GM19372 (cell line): ENCODE data around the gene SCN4A.
"Not testable (repeated sequence)": the region's sequence is repeated elsewhere in the genome, so short reads cannot be mapped to it uniquely, and the experiment has no call there.

ENCODE experiments used
- ATAC-seq: cut with Tn5 transposase; IDR thresholded peaks from one replicate; pipeline ENCODE4 v1.9.1; 2021; ENCODE audit warnings: mild to moderate bottlenecking, low read depth, moderate library complexity; ENCODE audit not compliant: unreplicated experiment

The SCN4A gene

DNA sequence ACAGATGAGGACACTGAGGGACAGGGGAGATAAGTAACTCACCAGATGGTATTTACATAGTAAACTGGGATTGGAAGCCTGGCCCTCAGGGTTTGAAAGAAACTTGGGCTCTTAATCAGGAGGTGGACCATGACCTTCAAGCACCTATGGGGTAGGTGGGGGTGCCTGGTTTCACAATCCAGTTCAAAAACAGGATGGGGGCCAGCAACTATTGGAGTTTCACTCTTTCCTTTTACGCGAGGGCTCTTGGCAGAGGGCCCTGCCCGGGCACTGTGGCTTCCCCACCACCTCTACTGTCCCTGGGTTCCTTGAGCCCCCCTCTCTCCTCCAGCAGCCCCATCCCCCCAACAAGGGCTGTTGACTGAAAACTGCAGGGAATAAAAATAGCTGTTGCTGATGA, 14.1 kb upstream of the SCN4A start:
- no peak for ATAC-seq

- ATAC-seq = no peak
These were observed 12.8 kb upstream of the SCN4A start for GRCh38 chr17:63985387-63986140.

DNA sequence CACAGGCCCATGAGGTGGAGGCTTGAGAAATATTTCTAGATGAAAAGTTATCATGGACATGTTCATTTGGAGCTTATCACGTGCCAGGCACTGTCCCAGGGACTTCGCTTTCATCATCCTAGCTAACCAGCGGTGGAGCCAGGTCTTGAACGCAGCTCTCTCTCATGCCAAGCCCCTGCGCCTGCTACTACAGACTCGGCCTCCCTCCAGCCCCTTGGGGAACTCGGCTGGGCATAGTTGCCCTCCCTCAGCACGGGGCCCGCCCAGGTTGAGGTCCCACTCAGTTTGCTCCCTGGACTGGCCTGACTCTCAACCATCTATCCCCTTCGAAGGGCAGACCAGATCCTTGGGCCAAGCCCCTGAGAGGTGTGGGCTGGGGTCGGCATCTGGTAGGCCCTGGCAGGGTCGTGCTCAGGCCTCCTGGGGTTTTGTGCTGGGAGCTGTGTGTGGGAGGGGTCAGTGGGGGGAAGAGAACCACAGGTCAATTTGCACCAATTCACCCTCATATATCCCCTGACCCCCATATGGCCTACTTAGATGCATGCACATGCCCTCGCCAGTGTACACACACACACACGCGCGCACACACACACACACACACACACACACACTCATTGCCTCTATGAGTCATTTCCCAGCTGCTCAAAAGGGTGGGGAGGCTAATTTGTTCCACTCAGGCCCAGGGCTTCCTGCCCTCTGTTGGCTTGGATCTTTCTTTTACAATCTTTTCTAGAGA, 12.1 kb upstream of the SCN4A start:
- ATAC-seq = no peak

DNA sequence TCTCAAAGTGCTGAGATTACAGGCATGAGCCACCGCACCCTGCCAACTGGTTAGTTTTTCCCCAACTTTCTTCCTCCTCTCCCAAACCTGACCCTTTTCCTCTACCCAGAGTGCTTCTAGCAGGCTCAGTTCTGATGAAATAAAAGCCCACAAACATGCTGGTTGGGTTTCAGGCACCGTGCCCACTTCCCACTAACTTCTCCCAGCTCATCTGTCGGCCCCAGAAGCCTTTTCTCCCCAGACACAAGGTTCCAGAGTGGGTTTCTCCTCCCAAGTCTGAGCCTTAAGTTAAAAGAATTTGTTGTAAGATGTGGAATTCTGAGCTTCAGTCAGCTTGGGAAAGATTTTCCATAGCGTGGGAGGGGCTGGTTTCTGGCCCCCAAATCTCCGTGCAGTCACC, 11.5 kb upstream of the SCN4A start:
- no peak for ATAC-seq

DNA sequence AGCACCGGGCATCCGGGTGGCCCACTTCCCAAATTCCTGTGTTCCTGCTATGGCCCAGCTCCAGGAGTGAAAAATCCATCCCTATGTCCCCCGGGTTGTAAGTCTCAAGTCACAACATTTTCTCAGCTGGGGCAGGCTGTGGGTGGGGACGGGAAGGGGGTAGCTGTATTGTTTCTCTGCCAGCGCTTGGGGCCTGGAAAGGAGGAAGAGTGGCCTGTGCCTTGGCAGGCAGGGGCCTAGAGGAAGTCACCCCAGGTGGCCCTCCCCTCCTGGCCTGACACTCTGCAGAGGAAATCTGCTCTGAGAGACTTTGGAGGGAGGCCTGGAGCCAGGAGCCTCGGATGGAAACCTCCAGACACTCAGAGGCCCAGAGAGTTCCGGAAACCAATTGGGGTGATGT, 10.6 kb upstream of the SCN4A start:
- ATAC-seq = no peak

- ATAC-seq = not testable (repeated sequence)
These were observed 9.9 kb upstream of the SCN4A start for GRCh38 chr17:63982641-63983040.

DNA sequence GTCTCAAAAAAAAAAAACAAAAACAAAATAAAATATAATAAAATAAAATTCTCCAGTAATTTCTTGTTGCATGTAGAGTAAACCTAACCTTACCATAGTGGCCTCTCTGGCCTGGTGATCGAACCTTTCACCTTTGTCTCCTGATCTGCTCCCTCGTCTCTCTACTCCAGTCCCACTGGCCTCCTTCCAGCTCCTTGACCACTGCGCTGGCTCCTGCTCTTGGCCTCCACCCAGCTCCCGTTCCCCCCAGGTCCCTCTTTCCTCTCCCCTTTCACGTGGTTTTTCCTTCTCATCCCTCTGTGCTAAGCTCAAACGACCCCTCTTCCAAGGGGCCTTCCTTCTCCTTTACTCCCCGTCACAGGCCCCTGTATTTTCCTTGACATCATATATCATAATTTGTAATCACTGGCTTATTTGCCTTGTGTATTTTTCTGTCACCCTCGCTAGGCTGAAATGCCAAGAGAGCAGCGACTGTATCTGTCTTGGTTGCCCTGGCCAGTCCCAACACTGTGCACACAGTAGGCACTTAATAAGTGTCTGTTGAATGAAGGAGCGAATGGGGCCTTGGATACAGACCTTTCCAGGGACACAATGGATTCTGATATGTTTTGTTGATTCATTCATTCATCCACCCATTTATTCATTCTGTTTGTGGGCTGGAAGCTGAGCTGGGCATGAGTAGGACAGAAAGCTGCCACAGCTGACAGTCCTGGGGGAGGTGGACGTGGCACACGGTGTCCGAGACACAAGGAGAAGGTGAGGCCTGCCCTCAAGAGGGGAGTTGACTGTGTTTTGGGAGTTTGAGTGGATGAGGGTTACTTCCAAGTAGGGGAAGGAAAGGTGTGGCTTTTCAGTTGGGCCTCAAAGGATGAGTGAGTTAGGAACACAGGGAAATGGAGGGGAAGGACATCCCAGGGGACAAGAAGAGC, 5.8 kb upstream of the SCN4A start:
- ATAC-seq = no peak

GRCh38 chr17:63976702-63977101, 4.0 kb upstream of the SCN4A start:
- no peak for ATAC-seq

GRCh38 chr17:63975541-63976092, 2.9 kb upstream of the SCN4A start:
- ATAC-seq = no peak

DNA sequence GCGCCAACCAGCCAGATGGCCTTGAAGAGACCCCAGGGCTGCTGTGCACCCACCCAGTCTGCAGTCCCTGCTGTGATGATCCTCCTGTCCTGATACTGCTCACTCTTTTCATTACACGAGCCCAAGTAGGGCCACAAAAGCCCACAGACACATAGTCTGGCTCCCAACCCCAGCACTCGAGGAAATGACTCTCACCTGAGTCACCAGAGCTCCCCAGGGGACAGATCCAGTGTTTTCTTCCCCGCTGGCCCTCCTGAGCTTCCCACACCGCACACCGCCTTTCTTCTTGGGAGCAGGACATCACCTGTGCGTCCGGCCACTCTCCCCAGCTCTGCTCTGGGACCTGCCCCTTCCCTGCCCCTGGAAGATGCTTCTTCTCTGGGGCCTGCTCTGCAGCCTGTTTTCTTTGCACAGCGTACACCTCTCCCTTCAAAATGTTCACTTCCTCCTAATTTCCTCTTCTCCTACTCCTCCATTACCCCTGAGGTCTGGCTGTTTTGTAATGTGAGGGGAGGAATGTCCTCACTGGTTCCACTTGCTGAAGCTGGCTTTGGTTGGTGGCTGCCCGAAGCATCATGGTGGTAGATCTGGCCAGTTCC, 2.0 kb upstream of the SCN4A start:
- no peak for ATAC-seq

DNA sequence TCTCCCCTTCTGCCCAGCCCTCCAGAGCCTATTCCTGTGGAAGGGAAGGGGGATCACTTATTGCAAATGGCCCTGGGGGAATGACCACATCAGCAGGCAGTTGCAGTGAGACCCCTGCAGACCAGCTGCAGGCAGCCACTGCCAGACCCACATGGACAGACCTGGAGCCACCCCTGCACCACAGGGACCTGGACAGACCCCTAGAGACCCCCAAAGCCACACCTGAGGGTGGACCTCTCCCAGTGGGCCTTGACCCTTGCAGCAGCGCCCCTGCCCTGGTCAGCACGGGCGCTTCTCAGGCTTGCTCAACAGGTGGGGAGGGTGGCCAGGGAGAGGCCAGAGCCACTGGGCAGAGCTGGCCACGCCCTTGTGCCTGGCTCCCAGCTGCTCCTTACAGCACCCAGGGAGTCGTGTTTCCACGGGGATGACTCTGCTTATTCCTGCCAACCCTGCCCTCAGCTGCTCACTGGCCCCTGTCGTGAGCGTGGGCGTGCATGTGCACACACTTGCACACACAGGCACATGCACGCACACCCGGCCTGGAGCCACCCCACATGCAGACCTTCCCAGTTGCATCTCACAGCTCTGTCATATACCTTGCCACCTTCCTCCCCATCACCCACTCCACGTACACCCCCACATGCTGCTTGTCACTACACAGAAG, 1.3 kb upstream of the SCN4A start:
- no peak for ATAC-seq

- no peak for ATAC-seq
These were observed 529 bp upstream of the SCN4A start for GRCh38 chr17:63973247-63973646.

GRCh38 chr17:63969278-63969677, 3.4 kb downstream of the SCN4A start:
- ATAC-seq = no peak

GRCh38 chr17:63967953-63968352, 4.8 kb downstream of the SCN4A start:
- no peak for ATAC-seq

DNA sequence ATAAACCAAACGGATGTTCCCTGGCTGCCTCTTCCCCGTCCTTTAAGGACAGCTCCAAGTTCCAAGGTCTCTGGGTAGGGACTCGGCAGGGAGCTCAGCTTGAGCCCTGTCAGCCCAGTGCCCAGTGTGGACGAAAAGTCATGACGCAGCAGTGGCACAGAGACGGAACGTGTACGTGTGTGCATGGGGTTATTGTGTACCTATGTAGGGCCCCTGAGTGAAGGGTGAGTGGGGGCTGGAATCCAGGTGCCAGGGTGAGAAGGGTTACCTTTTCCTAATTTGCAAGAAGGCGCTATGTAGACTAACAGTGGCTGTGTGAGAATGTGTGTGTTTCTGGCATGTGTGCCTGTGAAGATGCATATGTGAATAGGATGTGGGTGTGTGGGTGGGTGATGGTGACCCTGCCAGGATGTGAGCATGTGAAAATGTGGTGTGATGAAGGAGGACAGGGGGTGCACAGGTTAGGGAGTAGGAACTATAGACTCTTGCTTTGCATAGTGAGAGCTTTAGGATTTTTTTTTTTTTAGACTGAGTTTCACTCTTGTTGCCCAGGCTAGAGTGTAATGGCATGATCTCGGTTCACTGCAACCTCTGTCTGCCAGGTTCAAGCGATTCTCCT, 6.0 kb downstream of the SCN4A start:
- ATAC-seq = no peak

GRCh38 chr17:63963123-63963522, 9.6 kb downstream of the SCN4A start:
- no peak for ATAC-seq

DNA sequence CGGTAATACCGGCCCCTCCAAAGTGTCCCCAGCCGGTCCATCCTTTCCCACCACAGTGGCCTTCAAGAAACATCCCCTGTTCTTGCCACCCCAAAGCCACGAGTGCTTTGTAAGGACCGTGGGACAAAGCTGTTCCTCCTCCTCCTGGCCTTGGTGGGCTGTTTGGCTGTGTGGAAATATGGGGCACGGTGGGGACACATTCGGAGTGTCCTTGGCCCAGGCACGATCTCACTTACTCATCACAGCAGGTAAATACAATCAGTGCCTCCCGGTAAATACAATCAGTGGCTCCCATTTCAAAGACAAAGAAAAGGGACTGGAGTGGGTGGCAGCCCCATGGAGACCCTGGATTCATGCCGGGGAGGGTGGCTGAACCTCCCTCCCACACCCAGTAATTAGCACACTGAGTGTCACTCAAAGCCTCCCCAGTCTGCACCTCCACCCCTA, 10.4 kb downstream of the SCN4A start:
- no peak for ATAC-seq

GRCh38 chr17:63961355-63962212, 11.1 kb downstream of the SCN4A start:
- ATAC-seq = no peak
